Activated T-helper 9 cell treated with anti-CD3 and anti-CD28 coated beads, Interleukin-2, amount 50 U/mL, for 16 hours (primary cell): ENCODE data around the gene PLCB1.
"Not testable (repeated sequence)": the region's sequence is repeated elsewhere in the genome, so short reads cannot be mapped to it uniquely, and the experiment has no call there.

ENCODE experiments used
- DNase-seq: peaks from one replicate; pipeline ENCODE4 v3.0.0-alpha.2; 2020; ENCODE audit warnings: low read depth

Gene PLCB1

DNA sequence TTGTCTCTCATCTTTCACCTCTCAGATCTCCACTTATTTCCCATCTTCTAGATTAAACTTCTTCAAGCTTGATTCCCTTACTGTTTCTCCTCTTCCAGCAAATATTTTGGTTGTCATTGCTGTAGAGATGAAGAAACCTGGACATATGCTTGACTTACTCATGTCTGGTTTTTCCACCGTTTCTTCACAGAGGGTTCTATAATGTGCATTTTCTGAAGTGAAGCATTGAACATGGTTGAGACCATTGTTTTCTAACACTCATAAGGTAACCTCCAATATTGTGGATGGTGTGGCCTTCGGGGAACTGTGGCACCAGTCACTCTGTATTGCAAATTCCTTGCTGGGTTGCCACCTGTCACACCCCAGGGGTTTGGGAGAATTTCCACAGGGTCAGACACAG is 237.2 kb downstream of the PLCB1 start:
- no peak for DNase-seq

DNA sequence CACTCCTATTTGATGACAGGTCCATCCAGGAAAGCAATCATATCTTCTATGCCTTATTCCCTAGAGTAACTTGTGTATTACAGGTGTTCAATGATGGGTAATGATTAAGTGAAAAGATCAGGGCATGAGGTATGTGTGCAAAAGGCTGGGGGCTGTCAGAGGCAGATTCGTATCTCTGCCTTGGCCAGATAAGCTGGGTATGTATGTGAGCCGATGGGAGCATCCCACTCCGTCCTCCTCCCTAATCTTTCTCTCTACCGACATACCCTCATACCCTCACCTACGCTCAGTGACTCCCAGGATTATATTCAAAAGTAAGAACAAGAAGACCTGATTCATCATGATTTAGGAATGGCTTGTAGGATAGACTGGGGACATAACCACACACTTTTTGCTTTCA is 238.7 kb downstream of the PLCB1 start:
- DNase-seq = no peak

DNA sequence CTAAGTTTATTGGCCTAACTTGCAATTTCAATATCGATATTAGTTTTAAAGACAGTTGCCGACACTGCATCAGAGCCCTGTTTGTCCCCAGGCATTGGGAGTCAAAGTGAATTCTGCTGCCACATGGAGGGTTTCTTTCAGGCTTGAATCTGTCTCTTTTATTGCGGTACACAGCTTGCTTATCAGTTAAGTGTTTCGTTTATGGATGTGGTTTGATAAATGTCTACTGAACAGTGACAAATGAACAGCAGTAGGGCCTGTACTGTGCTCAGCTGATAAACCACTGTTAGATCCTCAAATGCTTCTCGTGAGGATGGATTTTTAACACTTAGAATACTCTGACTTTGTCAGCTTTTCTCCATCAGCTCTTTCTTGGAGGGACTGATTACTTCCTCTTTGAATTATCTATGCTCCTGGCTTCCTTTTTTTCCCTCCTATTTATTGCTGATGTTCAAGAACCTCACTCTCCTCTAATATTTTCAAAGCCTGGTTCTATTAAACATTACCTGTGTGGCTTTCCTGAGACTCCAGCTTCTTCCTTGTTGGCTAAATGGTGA is 240.8 kb downstream of the PLCB1 start:
- no peak for DNase-seq

DNA sequence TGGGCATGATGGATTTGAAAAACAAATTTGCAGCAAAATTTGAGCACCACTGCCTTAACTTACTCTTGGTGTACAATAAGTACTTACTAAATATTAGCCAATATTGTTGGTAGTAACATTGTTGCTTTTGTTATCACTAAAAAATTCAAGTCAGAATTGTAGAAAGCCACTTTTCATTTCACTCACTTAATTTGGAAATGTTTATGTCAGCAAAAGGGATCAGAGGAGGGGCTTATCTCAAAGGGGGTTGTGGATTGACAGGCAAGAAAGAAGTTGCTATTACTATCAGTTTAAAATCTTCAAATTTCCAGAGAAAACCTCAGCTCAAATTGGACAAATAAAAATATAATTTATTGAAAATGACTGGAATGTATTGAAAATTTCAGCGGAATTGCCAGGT is 241.5 kb downstream of the PLCB1 start:
- no peak for DNase-seq

DNA sequence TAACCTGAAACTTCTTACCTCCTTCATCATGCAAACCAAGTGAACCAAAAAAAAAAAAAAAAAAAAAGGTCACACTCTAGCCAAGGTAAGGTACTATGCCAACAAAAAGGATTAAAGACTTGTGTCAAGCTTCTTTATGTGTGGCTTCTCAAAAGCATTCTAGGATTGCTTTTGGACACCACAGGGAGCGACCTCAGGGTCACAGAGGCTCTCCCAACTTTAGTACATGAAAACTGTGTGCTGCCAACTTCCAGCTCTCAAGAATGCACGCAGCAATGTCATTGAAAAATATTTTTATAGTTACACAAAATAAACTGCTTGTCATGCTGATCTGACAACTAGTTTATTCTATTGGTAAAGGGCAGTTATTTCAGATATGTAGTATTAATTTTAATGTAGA is 243.8 kb downstream of the PLCB1 start:
- DNase-seq = no peak

DNA sequence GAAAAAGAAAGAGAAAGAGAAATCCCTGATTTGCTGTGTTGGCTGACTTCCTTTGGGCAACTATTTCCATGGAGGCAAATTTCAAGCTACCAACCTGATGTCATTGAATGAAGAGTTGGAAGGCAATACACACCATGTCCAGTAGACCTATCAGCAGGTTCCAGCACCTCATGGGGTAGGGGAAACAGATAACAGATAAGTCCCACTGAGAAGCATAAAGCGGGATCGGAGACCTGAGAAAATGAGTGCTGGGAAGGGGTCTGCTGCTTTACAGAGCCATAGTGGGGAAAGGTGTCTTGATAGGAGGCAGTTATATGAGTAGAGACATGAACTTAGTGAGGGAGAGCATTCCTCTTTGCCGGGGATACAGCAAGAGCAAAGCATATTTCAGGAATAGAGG is 244.9 kb downstream of the PLCB1 start:
- no peak for DNase-seq

DNA sequence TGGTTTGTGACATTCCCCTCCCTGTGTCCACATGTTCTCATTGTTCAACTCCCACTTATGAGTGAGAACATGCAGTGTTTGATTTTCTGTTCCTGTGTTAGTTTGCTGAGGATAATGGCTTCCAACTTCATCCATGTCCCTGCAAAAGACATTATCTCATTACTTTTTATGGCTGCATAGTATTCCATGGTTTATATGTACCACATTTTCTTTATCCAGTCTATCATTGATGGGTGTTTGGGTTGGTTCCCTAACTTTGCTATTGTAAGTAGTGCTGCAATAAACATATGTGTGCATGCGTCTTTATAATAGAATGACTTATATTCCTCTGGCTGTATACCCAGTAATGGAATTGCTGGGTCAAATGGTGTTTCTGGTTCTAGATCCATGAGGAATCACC is 247.1 kb downstream of the PLCB1 start:
- not testable (repeated sequence) for DNase-seq

DNA sequence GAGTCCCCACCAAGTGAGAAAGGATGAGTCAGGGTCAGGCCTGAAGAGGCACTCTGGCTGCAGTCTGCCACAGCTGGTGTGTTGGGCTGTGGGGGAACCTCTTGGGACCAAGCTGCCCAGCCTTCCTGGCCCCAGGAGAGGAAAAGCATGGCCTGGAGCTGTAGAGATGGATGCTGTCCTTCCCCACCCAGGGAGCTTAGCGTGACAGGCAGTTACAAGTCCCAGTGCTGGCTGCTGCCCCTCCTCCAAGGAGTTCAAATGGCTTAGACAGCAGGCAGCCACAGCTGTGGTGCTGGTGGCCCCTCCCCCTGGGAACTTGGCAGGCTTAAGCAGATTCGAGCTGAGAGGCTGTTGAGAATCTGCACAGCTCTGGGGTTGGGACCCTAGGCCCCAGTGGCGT is 253.2 kb downstream of the PLCB1 start:
- DNase-seq = no peak

DNA sequence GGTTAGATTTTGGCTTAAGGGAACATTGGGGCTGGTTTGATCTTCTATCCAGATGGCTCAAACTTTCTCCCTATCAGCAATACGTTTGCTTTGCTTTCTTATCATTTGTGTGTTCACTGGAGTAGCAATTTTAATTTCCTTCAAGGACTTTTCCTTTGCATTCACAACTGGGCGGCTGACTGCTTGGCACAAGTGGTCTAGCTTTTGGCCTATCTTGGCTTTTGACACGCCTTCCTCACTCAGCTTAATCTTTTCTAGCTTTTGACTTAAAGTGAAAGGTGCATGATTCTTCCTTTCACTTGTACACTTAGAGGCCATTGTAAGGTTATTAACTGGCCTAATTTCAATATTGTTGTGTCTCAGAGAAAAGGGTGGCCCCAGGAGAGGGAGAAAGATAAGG is 254.9 kb downstream of the PLCB1 start:
- DNase-seq = no peak

DNA sequence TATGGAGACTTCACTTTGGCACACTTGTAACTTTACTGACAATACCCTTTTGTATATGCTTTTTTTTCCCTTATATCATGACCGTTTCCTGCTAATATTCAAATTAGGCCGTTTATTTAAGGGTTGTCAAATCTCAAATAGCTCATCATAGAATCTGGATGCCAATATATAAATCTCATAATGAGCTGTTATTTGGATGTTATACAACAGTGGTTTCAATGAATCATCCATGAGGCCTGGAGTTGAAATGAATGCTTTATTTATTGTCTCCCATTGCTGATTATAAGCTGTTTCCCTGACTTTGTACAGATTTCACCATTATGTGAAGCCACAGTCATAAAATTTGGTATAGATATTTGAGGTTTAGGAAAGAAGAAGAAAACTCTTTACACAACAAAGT is 256.1 kb downstream of the PLCB1 start:
- no peak for DNase-seq

DNA sequence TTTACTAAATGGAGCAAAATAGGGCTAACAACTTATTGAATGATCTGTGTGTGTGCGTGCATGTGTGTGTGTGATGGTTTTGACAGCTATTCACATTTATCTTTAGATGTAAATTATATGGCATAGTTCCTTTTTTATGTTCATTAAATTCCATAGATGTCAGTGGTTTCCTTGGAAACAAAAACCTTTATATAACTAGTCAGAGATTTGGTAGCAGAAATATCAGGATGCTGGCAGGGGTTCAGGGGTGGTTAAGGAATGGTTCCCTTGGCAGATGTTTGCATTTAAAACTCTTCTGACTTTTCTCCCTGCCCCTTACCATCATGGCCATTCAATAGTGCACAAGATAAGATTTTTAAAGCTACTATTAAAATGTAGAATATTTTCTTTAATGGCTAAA is 256.6 kb downstream of the PLCB1 start:
- DNase-seq = no peak

DNA sequence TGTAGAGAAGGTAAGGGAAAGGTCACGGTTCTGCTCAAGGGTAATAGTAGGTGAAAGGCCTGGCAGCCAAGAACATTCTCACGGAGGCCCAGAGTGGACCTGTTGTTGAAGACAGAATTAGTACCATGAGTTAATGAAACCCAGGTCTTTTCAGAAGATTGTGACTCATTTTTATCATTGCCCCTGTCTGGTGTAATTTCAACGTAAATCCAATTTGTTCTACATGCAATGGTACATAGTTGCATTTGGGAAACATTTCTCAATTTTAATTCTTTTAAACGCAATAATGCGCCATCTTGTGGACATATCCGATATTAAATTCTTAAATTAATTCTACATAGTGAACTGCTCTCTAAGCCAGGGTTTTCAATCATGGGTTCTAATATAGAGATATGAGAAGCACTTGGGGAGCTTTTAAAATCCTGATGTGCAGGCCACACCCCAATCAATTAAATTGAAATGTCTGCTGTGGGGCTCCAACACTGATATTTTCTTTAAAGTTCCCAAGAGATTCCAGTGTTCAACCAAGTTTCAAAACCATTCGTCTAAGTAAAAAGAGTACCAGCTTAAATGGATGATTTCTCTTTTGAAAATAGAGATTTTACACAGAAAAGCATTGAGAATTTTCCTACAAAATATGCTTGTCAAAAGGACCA is 257.4 kb downstream of the PLCB1 start:
- no peak for DNase-seq

DNA sequence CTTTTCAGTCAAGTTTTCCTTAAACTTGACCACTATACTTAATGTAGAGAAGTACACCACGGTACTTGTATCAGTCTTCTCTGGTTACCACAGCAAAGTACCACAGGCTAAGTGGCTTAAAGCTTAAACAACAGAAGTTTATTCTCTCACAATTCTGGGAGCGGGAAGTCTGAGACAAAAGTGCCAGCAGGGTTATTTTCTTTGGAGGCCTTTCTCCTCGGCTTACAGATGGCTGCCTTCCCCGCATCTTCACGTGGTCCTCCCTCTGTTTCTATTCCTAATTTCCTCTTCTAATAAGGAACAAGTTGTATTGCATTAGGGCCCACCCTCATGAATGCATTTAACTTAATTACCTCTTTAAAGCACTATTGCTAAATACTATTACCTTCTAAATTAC is 258.0 kb downstream of the PLCB1 start:
- DNase-seq = no peak

DNA sequence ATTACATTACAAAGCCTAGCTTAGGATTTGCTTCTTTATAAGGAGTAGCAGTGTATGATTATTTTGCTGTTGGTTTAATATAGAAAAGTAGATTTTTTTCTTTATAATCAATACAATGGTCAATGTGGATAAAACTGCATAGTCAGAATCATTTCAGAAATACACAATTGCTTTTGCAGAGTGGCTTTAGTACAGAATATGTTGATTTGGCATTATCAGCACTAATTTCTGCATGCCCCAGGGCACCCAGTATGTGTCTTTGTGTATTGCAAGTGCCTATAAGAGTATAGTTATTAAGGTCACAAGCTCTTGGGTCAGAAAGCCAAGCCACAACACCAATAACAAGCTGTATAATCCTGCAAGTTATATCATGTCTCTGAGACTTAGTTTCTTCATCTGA is 258.4 kb downstream of the PLCB1 start:
- DNase-seq = no peak

DNA sequence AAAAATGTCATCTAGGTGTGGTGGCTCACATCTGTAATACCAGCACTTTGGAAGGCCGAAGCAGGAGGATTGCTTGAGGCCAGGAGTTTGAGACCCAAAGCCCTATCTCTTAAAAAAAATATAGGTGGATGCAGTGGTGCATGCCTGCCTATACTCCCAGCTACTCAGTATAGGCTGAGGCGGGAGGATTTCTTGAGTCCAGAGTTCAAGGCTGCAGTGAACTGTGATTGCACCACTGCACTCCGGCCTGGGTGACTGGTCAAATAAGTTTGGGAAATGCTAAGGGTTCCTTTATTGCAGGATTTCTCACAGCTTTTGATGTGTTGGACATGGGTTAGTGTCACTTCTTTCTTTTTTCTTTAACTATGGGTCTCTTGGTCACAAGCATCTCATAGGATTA is 261.3 kb downstream of the PLCB1 start:
- no peak for DNase-seq

DNA sequence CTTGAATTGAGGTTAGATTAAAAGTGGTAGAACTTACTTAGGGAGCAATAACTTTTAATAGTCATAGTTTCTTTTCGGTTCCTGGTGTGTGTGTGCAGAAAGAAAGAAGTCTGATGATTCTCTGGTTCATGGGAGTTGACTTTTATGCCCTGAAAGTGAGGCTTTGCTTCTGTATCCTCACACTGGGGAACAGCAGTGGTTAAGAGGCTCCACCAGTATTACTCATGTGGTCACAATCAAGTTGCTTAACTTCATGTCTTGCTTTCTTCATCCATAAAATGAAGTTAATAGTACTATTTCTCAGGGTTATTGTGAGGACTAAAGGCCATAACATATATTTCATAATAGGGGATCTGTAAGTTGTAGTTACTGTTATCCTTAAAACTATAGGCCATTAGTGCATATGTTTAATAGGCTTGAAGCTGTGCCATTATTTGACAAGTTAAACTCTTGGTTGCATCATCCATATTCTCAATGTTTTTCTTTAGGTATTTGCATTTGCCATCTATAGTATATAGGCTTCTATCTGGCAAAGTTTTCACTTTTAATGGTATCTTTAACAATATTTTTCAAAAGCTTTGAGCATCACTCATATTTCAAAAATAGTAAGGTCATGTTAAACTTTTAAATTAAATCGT is 262.4 kb downstream of the PLCB1 start:
- DNase-seq = no peak

DNA sequence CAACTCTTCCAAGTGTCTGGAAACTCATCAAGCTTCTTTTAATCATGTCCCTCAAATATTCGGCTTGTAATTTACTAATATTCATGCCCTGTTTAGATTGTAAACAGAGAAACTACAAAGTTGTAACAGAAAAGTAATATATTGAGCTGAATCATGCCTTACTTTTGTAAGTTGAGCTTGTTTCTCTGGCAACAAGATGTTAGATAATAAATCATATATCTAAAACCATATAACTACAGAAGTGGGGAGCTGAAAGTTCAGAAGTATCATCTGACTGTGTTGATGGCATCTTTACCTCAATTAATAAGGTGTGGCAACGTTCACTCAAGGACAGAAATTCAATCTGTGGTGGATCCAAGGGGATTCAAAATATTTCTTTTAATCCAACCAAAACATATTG is 263.9 kb downstream of the PLCB1 start:
- DNase-seq = no peak

DNA sequence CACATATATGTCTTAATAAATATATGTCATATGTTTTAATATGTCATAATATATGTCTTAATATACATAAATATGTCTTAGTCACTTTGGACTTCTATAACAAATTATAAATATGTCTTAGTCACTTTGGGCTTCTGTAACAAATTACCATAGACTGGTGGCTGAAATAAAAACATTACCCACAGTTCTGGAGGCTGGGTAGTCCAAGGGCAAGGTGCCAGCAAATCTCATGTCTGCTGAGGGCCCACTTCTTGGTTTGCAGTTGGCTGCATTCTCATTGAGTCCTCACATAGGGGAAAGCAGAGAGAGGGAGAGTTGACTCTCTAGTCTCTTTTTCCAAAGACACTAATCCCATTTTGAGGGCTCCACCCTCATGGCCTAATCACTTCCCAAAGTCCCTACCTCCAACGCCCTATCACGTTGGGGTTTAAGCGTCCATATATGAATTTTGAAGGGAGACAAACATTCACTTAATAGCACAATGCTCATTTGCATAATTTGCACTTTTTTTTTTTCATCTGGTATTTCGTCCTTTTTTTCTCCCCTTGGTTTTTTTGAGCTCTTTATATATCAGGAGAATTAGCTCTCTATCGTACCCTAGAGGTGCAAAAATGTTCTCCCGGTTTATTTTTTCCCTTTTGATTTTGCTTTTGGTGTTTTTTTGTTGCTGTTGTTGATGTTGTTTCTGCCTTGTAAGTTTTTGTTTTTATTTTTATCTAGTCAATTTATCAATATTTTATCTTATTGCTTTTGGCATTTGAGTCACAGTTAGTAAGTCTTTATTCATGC is 266.4 kb downstream of the PLCB1 start:
- no peak for DNase-seq

DNA sequence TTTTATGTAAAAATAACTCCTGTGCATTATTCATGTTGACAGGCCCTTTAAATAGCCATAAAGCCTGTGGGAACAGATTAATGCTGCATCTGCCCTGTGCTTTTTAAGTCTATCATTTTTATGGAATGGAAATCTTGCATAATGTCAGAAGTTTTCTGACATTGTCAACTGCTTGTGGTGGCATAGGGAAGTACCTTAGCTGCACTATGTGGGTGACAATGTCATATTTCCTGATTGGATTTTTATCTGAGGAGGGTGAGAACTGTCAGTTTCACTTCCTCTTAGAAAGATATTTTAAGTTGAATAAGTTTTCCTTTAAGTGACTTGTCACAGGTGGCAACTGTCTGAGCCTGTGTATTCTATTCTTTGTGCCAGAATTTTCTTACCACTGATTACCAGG is 267.9 kb downstream of the PLCB1 start:
- no peak for DNase-seq

DNA sequence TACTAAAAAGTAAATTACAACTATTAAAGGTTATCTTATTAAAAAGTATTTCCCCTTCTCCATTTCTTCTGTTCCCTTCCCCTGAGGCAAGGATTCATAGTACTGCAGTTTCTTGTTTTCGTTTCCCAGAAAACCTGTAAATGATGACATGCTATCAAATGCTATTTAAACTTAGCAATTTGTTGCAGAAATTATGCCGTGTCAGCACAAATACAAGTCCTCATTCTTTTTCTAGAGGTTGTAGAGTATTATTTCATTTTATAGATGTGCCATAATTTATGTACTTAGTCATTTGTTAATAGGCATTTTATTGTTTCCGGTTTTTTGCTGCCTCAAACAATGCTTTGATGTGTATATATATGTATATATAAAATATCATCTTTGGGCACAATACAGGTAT is 268.4 kb downstream of the PLCB1 start:
- no peak for DNase-seq

DNA sequence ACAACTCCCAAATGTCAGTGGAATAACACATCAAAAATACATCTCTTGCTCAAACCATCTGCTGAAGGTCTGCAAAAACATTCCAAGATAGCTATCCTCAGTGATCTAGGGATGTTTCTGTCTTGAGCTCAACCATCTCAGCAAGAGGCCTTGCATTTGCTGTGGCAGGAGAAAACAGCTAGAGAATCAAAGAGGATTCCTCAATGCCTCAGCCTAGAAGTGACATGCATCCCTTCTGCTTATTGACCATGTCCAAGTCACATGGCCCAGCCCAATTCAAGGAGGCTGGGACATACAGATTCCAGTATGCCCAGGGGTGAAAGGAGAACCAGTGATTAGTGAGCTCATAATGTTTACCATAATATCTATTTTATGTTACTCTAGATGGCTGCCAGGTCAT is 269.5 kb downstream of the PLCB1 start:
- DNase-seq = no peak

DNA sequence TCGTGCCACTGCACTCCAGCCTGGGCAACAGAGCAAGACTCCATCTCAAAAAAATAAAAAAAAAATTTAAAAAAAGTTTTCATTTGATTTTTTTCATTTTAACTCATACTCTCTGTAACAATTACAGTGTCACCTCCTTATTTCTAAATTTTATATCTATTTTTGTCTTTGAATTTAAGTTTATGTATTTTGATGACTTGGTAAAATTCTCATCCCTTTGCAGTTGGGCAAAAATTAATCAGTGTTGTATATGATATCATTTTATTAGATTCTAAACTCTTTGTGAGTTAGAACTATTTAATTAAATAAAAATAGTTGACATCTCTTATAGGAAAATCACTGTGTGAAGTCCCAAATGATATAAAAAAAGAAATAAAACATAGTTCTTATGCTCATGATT is 270.7 kb downstream of the PLCB1 start:
- no peak for DNase-seq

DNA sequence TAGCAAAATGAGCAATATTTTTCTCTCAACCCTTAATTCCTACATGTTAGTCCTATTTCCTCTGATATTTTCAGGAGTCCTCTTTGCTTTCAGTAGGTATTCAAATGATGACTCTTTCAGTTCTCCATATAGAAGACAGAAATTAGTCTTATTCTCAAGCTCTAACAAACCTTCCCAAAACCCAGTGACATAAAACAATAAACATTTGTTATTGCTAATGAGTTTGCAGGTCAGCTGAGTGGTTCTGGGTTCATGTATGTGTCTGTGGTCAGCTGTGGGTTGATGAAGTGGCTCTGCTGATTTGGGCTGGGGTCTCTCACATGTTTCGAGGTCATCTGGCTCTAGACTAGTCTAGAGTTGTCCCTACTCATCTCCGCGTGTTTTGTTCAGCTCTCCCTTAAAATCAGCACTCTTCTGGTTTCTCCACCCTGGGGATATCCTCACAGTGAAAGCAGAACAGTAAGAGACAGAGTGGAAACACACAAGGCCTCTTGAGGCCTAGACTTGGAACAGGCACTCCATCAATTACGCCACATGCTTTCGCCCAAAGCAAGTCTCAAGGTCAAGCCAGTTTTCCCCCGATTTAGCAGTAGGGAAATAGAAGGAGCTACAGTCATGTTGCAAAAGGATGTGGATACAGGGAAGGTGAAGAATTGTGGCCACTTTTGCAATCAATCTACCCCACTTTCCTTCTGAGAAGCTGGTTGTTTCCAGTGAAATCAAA is 273.0 kb downstream of the PLCB1 start:
- DNase-seq = no peak
